ENCODE data around the gene BBS9. TPM values are rescaled to one million over a fixed set of nuclear protein-coding genes. Genes with fewer than 3 reads are reported as not detected.

The BBS9 gene
- total RNA-seq, 1 experiment from 2014 or later = 26.4 TPM

GRCh38 chr7:33137103-33137502 lies 7.7 kb downstream of the BBS9 start:
- H3K27ac ChIP-seq (ENCODE audit: insufficient read length, low read depth, low read length) = no peak overlapping the region
- H3T11ph ChIP-seq (ENCODE audit: low read length) = no peak overlapping the region
- no peak overlapping the region for H2BK120ac ChIP-seq (ENCODE audit: low read depth, low read length, poor library complexity, severe bottlenecking)
- H4K5ac ChIP-seq (ENCODE audit: insufficient read length, low read depth, low read length) = no peak overlapping the region
- H3K9me3 Mint-ChIP-seq = peaks cover 0 to 3% of the 10 kb centered on the region in 2 experiments; a peak in 1 of 5 replicates
- no peaks in the 10 kb centered on the region for H4K20me1 ChIP-seq (ENCODE audit: control insufficient read depth, insufficient read depth, insufficient read length)
- H3K4me3 Mint-ChIP-seq = no peak overlapping the region
- H4K91ac ChIP-seq (ENCODE audit: insufficient read length, low read depth, low read length) = no peak overlapping the region
- DNase-seq = peak; percentile 43
- H3K36me3 Mint-ChIP-seq (ENCODE audit: insufficient read depth in 1 of 3, low read depth in 3 of 3) = no peaks in the 10 kb centered on the region
- no peak overlapping the region for H2BK5ac ChIP-seq (ENCODE audit: insufficient read length, low read length)
- no peak overlapping the region for H4K8ac ChIP-seq (replicated peaks; ENCODE audit: insufficient read length, low read depth, low read length)
- H3K9me3 ChIP-seq (ENCODE audit: control insufficient read depth, low read depth, low read length) = no peaks in the 10 kb centered on the region
- H3K4me1 ChIP-seq (ENCODE audit: insufficient read depth, low read length) = no peaks in the 10 kb centered on the region
- no peak overlapping the region for H3K18ac ChIP-seq (ENCODE audit: insufficient read length, low read depth, low read length)
- no peak overlapping the region for H3K23ac ChIP-seq (ENCODE audit: insufficient read length, low read depth, low read length)
- WGBS (ENCODE audit: extremely low coverage, insufficient read length, low lambda C conversion rate) = no CpG with 5 or more reads among the region's 15 CpGs
- no peak overlapping the region for H2AK5ac ChIP-seq (ENCODE audit: insufficient read length, low read length)
- no peak overlapping the region for H2BK20ac ChIP-seq (ENCODE audit: low read depth, low read length, poor library complexity, severe bottlenecking)
- H3K4ac ChIP-seq (ENCODE audit: low read depth, low read length) = no peak overlapping the region
- H3K79me2 ChIP-seq (ENCODE audit: insufficient read depth, low read length) = no peaks in the 10 kb centered on the region
- no peaks in the 10 kb centered on the region for H3K27me3 ChIP-seq (ENCODE audit: insufficient read depth, low read length)
- H2BK12ac ChIP-seq (ENCODE audit: insufficient read length, low read depth, low read length) = no peak overlapping the region
- no peak overlapping the region for H3K27ac Mint-ChIP-seq
- H3K56ac ChIP-seq (ENCODE audit: insufficient read length, low read depth, low read length) = no peak overlapping the region
- peaks cover 0 to 4% of the 10 kb centered on the region in 2 experiments; a peak in 2 of 4 replicates for H3K4me1 Mint-ChIP-seq
- TF ChIP-seq CTCF (conservative IDR thresholded peaks at IDR 0.05) = no peak
- no peak overlapping the region for H3K14ac ChIP-seq (ENCODE audit: insufficient read depth, low read length)
- H3K27me3 Mint-ChIP-seq (ENCODE audit: low read depth) = no peaks in the 10 kb centered on the region; the same call in none of the 2 replicates
- no peak overlapping the region for H3K9ac ChIP-seq (ENCODE audit: extremely low read depth, insufficient read length, low read length)
- H3K23me2 ChIP-seq (ENCODE audit: insufficient read length, low read depth, low read length, poor library complexity, severe bottlenecking) = no peaks in the 10 kb centered on the region
- H3K4me2 ChIP-seq (ENCODE audit: insufficient read depth, insufficient read length, low read length) = no peak overlapping the region
- no peak overlapping the region for H2AFZ ChIP-seq (ENCODE audit: low read length)
- no peaks in the 10 kb centered on the region for H3K79me1 ChIP-seq (ENCODE audit: insufficient read depth, low read depth, low read length, poor library complexity, severe bottlenecking)
- no peak overlapping the region for H2BK15ac ChIP-seq (ENCODE audit: low read depth, low read length)
